Measurements from ENCODE around the gene ARAP3.

DNA sequence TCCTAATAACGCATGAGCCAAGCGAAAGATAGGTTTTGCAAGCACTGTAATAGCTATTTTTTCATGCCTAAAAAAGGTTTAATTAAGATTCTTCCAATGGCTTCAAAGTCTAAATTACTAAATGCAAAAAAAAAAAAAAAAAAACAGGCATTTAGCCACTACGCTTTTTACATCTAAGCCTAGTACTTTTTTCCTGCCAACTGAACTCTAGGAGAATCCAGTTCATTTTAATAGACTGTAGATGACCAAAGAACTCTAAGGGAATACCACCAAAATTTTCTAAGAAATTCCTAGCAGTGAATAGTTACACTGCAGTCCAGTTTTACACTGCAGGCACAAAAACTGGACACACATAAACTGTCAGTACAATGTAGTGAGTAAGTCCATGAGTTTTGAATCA, 73.0 kb downstream of the ARAP3 start:
- no peak for TF ChIP-seq SIN3A (IDR thresholded peaks at IDR 0.05; ENCODE audit: borderline replicate concordance in 2 of 2, control insufficient read depth in 1 of 2, low read depth in 2 of 2, low read length in 2 of 2)
- TF ChIP-seq, protein P1, sequence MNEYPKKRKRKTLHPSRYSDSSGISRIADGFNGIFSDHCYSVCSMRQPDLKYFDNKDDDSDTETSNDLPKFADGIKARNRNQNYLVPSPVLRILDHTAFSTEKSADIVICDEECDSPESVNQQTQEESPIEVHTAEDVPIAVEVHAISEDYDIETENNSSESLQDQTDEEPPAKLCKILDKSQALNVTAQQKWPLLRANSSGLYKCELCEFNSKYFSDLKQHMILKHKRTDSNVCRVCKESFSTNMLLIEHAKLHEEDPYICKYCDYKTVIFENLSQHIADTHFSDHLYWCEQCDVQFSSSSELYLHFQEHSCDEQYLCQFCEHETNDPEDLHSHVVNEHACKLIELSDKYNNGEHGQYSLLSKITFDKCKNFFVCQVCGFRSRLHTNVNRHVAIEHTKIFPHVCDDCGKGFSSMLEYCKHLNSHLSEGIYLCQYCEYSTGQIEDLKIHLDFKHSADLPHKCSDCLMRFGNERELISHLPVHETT (CRISPR knock-in tag; conservative IDR thresholded peaks at IDR 0.05 in 1 of 2, IDR thresholded peaks at IDR 0.05 in 1 of 2): no peak

Data from K562 (cell line).